Measurements from ENCODE around the gene ACP4. TPM values are rescaled to one million over a fixed set of nuclear protein-coding genes. Genes with fewer than 3 reads are reported as not detected.

The ACP4 gene
- total and polyA plus RNA-seq, 2 of the 13 experiments (the other 11 are each of a cell fraction or from before 2014, with no cell fraction given) = 0.08 TPM; not detected in 1

DNA sequence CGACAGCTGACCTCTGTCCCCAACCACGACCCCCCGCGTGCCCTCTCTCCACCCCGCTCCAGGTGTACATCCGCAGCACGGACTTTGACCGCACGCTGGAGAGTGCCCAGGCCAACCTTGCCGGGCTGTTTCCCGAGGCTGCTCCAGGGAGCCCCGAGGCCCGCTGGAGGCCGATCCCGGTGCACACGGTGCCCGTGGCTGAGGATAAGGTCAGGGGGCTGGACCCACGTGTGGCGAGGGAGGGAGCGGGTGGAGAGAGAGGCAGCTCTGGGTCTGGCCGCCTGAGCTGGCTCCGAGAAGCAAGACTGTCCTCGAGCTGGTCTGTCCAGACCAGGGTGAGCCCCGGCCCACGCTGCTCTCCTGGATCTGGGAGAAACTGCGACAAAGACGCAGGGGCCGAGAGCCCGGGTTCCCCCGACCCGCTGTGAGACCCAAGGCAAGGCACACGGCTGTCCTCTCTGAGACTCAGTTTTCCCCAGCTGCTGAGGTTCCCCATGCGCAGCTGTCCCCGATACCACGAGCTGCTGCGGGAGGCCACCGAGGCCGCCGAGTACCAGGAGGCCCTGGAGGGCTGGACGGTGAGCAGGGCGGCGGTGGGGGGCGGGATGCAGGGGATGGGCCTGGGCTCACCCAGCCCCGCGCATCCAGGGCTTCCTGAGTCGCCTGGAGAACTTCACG lies 1.5 kb downstream of the ACP4 start (continued):
- TF ChIP-seq ZNF841 (CRISPR knock-in tag; IDR thresholded peaks at IDR 0.05; ENCODE audit: borderline replicate concordance) (no peak), NFKB2 (CRISPR knock-in tag; IDR thresholded peaks at IDR 0.05; ENCODE audit: borderline replicate concordance) (no peak; the same call in 1 of the 2 replicates), ARNT2 (CRISPR knock-in tag; IDR thresholded peaks at IDR 0.05; ENCODE audit: low read depth) (no peak), SAP130 (CRISPR knock-in tag; IDR thresholded peaks at IDR 0.05; ENCODE audit: low read depth) (0 out of 2 replicates have a peak, but pooled peaks have one; percentile 20), ZEB1 (IDR thresholded peaks at IDR 0.05; ENCODE audit: insufficient replicate concordance, low read depth) (peak; percentile 34), REL (CRISPR knock-in tag; conservative IDR thresholded peaks at IDR 0.05) (no peak), LCORL (IDR thresholded peaks at IDR 0.05) (no peak), LCORL (CRISPR knock-in tag; IDR thresholded peaks at IDR 0.05) (peak; percentile 57; the same call in 1 of the 2 replicates), ZNF777 (CRISPR knock-in tag; IDR thresholded peaks at IDR 0.05) (no peak), MEIS2 (CRISPR knock-in tag; IDR thresholded peaks at IDR 0.05) (no peak), ZNF337 (CRISPR knock-in tag; IDR thresholded peaks at IDR 0.05; ENCODE audit: borderline replicate concordance, low read depth) (no peak), MTA1 (CRISPR knock-in tag; IDR thresholded peaks at IDR 0.05; ENCODE audit: borderline replicate concordance) (no peak), ZKSCAN5 (CRISPR knock-in tag; IDR thresholded peaks at IDR 0.05) (no peak), HIVEP1 (CRISPR knock-in tag; IDR thresholded peaks at IDR 0.05) (no peak), KDM2A (CRISPR knock-in tag; IDR thresholded peaks at IDR 0.05; ENCODE audit: borderline replicate concordance, low read depth) (peak; percentile 69; the same call in 1 of the 2 replicates), ZNF230 (CRISPR knock-in tag; IDR thresholded peaks at IDR 0.05) (no peak), ZNF629 (CRISPR knock-in tag; conservative IDR thresholded peaks at IDR 0.05) (no peak), DNMT3B (CRISPR knock-in tag; conservative IDR thresholded peaks at IDR 0.05) (no peak), FIP1L1 (IDR thresholded peaks at IDR 0.05; ENCODE audit: borderline replicate concordance, insufficient read depth, low read depth, low read length) (no peak), ZNF83 (CRISPR knock-in tag; IDR thresholded peaks at IDR 0.05; ENCODE audit: borderline replicate concordance) (no peak)
- TF ChIP-seq, protein P1, sequence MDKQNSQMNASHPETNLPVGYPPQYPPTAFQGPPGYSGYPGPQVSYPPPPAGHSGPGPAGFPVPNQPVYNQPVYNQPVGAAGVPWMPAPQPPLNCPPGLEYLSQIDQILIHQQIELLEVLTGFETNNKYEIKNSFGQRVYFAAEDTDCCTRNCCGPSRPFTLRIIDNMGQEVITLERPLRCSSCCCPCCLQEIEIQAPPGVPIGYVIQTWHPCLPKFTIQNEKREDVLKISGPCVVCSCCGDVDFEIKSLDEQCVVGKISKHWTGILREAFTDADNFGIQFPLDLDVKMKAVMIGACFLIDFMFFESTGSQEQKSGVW (CRISPR knock-in tag; IDR thresholded peaks at IDR 0.05; ENCODE audit: borderline replicate concordance) = no peak
- TF ChIP-seq, protein P2, sequence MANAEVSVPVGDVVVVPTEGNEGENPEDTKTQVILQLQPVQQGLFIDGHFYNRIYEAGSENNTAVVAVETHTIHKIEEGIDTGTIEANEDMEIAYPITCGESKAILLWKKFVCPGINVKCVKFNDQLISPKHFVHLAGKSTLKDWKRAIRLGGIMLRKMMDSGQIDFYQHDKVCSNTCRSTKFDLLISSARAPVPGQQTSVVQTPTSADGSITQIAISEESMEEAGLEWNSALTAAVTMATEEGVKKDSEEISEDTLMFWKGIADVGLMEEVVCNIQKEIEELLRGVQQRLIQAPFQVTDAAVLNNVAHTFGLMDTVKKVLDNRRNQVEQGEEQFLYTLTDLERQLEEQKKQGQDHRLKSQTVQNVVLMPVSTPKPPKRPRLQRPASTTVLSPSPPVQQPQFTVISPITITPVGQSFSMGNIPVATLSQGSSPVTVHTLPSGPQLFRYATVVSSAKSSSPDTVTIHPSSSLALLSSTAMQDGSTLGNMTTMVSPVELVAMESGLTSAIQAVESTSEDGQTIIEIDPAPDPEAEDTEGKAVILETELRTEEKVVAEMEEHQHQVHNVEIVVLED (CRISPR knock-in tag; IDR thresholded peaks at IDR 0.05; ENCODE audit: borderline replicate concordance) = no peak
- TF ChIP-seq, protein P3, sequence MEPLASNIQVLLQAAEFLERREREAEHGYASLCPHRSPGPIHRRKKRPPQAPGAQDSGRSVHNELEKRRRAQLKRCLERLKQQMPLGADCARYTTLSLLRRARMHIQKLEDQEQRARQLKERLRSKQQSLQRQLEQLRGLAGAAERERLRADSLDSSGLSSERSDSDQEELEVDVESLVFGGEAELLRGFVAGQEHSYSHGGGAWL (CRISPR knock-in tag; IDR thresholded peaks at IDR 0.05) = no peak
- TF ChIP-seq, protein P4, sequence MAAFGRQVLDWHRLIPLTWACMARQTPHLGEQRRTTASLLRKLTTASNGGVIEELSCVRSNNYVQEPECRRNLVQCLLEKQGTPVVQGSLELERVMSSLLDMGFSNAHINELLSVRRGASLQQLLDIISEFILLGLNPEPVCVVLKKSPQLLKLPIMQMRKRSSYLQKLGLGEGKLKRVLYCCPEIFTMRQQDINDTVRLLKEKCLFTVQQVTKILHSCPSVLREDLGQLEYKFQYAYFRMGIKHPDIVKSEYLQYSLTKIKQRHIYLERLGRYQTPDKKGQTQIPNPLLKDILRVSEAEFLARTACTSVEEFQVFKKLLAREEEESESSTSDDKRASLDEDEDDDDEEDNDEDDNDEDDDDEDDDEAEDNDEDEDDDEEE (CRISPR knock-in tag; IDR thresholded peaks at IDR 0.05) = no peak
- TF ChIP-seq, protein P5, sequence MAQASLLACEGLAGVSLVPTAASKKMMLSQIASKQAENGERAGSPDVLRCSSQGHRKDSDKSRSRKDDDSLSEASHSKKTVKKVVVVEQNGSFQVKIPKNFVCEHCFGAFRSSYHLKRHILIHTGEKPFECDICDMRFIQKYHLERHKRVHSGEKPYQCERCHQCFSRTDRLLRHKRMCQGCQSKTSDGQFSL (CRISPR knock-in tag; IDR thresholded peaks at IDR 0.05) = no peak

Data from HepG2 (cell line).